Measurements from ENCODE around the gene SERPINE2.

- TF ChIP-seq CTCF (IDR thresholded peaks at IDR 0.05; ENCODE audit: low read depth, low read length, poor library complexity, severe bottlenecking) (no peak), EZH2phosphoT487 (IDR thresholded peaks at IDR 0.05; ENCODE audit: borderline replicate concordance, low read length) (no peak)
Measured at GRCh38 chr2:223972656-223973102, 66.4 kb downstream of the SERPINE2 start.
